Neural cell (in vitro differentiated cells): ENCODE measurements around the gene AQP2.

Source experiments
- EP300 ChIP-seq: fragments of 450-650 bp; conservative IDR thresholded peaks from 2 replicates; pipeline ENCODE4 v1.6.1; 2014; ENCODE audit warnings: antibody characterized with exemption, mild to moderate bottlenecking, moderate library complexity; ENCODE audit not compliant: poor library complexity, severe bottlenecking
- EZH2 ChIP-seq: fragments of 200-600, 300-800 bp; shearing (Covaris generic), sonication (generic); IDR thresholded peaks from 2 replicates; pipeline ENCODE4 v1.6.1; 2014; ENCODE audit warnings: antibody characterized with exemption, low read length, borderline replicate concordance, mild to moderate bottlenecking; ENCODE audit not compliant: insufficient read depth, poor library complexity, severe bottlenecking
- MXI1 ChIP-seq: fragments of 450-650 bp; conservative IDR thresholded peaks from 2 replicates; pipeline ENCODE4 v1.6.1; 2014; ENCODE audit warnings: antibody characterized with exemption, mild to moderate bottlenecking; ENCODE audit not compliant: poor library complexity, severe bottlenecking
- POLR2AphosphoS5 ChIP-seq: IDR thresholded peaks from 2 replicates; pipeline ENCODE4 v1.6.1; 2012
- RAD21 ChIP-seq: fragments of 450-650 bp; conservative IDR thresholded peaks from 2 replicates; pipeline ENCODE4 v1.6.1; 2014; ENCODE audit warnings: antibody characterized with exemption, mild to moderate bottlenecking, moderate library complexity
- TAF1 ChIP-seq: IDR thresholded peaks from 2 replicates; pipeline ENCODE4 v1.6.1; 2012; ENCODE audit warnings: low read depth
- TF ChIP-seq, protein P1 (sequence below): fragments of 450-650 bp; IDR thresholded peaks from 2 replicates; pipeline ENCODE4 v1.5.1; 2014; ENCODE audit warnings: antibody characterized with exemption, mild to moderate bottlenecking, moderate library complexity; ENCODE audit not compliant: poor library complexity, severe bottlenecking
- TF ChIP-seq, protein P2 (sequence below): IDR thresholded peaks from 2 replicates; pipeline ENCODE4 v1.6.1; 2012; ENCODE audit warnings: borderline replicate concordance

DNA sequence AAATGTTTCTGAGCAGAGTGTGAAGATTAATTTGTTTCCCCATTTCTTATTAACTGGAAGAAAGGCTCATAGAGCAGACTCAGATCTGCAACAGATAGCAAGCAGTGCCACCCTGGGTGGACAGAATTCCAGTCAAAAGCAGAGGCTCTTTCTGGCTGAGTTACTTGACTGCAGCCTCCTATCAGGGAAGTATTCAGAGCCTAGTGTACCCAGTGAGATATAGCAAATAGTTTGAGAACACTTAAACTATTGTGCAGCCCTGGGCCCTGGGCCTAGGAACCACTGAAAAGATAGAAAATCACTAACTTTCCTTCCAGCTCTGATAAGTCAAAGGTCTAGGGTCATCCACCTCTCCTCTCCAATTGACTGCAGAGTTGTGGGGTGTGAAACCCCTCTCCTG is 11.2 kb upstream of the AQP2 start:
- TF ChIP-seq, protein P1, sequence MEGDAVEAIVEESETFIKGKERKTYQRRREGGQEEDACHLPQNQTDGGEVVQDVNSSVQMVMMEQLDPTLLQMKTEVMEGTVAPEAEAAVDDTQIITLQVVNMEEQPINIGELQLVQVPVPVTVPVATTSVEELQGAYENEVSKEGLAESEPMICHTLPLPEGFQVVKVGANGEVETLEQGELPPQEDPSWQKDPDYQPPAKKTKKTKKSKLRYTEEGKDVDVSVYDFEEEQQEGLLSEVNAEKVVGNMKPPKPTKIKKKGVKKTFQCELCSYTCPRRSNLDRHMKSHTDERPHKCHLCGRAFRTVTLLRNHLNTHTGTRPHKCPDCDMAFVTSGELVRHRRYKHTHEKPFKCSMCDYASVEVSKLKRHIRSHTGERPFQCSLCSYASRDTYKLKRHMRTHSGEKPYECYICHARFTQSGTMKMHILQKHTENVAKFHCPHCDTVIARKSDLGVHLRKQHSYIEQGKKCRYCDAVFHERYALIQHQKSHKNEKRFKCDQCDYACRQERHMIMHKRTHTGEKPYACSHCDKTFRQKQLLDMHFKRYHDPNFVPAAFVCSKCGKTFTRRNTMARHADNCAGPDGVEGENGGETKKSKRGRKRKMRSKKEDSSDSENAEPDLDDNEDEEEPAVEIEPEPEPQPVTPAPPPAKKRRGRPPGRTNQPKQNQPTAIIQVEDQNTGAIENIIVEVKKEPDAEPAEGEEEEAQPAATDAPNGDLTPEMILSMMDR, result no peak
- TF ChIP-seq RAD21 (no peak), POLR2AphosphoS5 (no peak), TAF1 (no peak), EP300 (no peak), EZH2 (no peak), MXI1 (no peak)
- TF ChIP-seq, protein P2, sequence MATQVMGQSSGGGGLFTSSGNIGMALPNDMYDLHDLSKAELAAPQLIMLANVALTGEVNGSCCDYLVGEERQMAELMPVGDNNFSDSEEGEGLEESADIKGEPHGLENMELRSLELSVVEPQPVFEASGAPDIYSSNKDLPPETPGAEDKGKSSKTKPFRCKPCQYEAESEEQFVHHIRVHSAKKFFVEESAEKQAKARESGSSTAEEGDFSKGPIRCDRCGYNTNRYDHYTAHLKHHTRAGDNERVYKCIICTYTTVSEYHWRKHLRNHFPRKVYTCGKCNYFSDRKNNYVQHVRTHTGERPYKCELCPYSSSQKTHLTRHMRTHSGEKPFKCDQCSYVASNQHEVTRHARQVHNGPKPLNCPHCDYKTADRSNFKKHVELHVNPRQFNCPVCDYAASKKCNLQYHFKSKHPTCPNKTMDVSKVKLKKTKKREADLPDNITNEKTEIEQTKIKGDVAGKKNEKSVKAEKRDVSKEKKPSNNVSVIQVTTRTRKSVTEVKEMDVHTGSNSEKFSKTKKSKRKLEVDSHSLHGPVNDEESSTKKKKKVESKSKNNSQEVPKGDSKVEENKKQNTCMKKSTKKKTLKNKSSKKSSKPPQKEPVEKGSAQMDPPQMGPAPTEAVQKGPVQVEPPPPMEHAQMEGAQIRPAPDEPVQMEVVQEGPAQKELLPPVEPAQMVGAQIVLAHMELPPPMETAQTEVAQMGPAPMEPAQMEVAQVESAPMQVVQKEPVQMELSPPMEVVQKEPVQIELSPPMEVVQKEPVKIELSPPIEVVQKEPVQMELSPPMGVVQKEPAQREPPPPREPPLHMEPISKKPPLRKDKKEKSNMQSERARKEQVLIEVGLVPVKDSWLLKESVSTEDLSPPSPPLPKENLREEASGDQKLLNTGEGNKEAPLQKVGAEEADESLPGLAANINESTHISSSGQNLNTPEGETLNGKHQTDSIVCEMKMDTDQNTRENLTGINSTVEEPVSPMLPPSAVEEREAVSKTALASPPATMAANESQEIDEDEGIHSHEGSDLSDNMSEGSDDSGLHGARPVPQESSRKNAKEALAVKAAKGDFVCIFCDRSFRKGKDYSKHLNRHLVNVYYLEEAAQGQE, result no peak
